HCT116 (cell line): ENCODE data around the gene URAD. TPM values are rescaled to one million over a fixed set of nuclear protein-coding genes. Genes with fewer than 3 reads are reported as not detected.

Experiments
- ATAC-seq: fragments of 200-7000 bp; cut with Tn5 transposase; 2 replicates; pipeline ENCODE4 v1.9.1; 2020; ENCODE audit warnings: mild to moderate bottlenecking, moderate library complexity
- BruUV-seq: library from RNA; stranded (reverse); fragments of 400-500 nt; replicated peaks from 2 replicates; lab custom pipeline; 2021; lab: Mats Ljungman, UMichigan
- CTCF ChIA-PET: fragments of 300-600 bp; sonication (Branson Sonifier 250); formaldehyde crosslinking; loops from one replicate; lab custom pipeline; 2021; ENCODE audit warnings: antibody characterized with exemption; lab: Charles Lee
- POLR2A ChIA-PET: fragments of 300-600, 350-600 bp; sonication (Branson Sonifier 250); formaldehyde crosslinking; loops from one replicate; lab custom pipeline; 2021; ENCODE audit warnings: antibody characterized with exemption; lab: Charles Lee
- RAD21 ChIA-PET, 2 experiments: fragments of 300-600 bp; sonication (Branson Sonifier 250); formaldehyde crosslinking; loops; one replicate each; lab custom pipeline; 2023; ENCODE audit warnings: low total read pairs in 2 of 2; ENCODE audit not compliant: uncharacterized antibody in 2 of 2, unreplicated experiment in 2 of 2, low non-redundant PET in 1 of 2; lab: Charles Lee
- DNase-seq: peaks from one replicate; pipeline ENCODE4 v3.0.0-alpha.2; 2010; ENCODE audit warnings: low read depth, low spot score
- H2AFZ ChIP-seq: fragments of 200-600 bp; shearing (Covaris generic), sonication (generic); 2 replicates; pipeline ENCODE4 v1.6.1; 2017; ENCODE audit warnings: low read depth, mixed run types, mixed read lengths, antibody characterized with exemption, low read length; ENCODE audit not compliant: poor library complexity, severe bottlenecking
- H3K27ac ChIP-seq: 2 replicates; pipeline ENCODE4 v1.5.1; 2012; ENCODE audit warnings: low read depth, low read length
- H3K27me3 ChIP-seq: fragments of 200-600 bp; sonication (generic); 2 replicates; pipeline ENCODE4 v1.6.1; 2016; ENCODE audit warnings: mixed run types, low read length, mixed read lengths; ENCODE audit not compliant: insufficient read depth
- H3K36me3 ChIP-seq, 2 experiments: fragments of 200-500 bp in 1 of 2; fragments of 200-600 bp in 1 of 2; sonication (Bioruptor generic) in 1 of 2; sonication (generic) in 1 of 2; 2 replicates each; pipeline versions ENCODE4 v1.5.1 to v1.6.1; 2014 to 2016; ENCODE audit warnings: low read length in 2 of 2, inconsistent platforms in 1 of 2, mixed read lengths in 1 of 2, mixed run types in 1 of 2; ENCODE audit not compliant: insufficient read depth in 2 of 2, control insufficient read depth in 1 of 2
- H3K4me1 ChIP-seq, 2 experiments: fragments of 200-600 bp in 1 of 2; sonication (generic) in 1 of 2; 2 replicates each; pipeline versions ENCODE4 v1.5.1 to v1.6.1; 2012 to 2017; ENCODE audit warnings: low read length in 2 of 2, inconsistent platforms in 1 of 2, mild to moderate bottlenecking in 1 of 2, mixed read lengths in 1 of 2, mixed run types in 1 of 2, moderate library complexity in 1 of 2; ENCODE audit not compliant: insufficient read depth in 2 of 2, control insufficient read depth in 1 of 2
- H3K4me2 ChIP-seq: fragments of 200-600 bp; sonication (generic); 2 replicates; pipeline ENCODE4 v1.6.1; 2017; ENCODE audit warnings: mixed run types, low read length, mixed read lengths
- H3K4me3 ChIP-seq, 2 experiments: fragments of 200-600 bp in 1 of 2; sonication (generic) in 1 of 2; replicated peaks in 1 of 2; 2 replicates each; pipeline ENCODE4 v1.5.1; 2011 to 2016; ENCODE audit warnings: low read length in 2 of 2, control low read depth in 1 of 2, low read depth in 1 of 2, mild to moderate bottlenecking in 1 of 2, mixed read lengths in 1 of 2, mixed run types in 1 of 2
- H3K79me2 ChIP-seq: fragments of 200-600 bp; sonication (generic); 2 replicates; pipeline ENCODE4 v1.6.1; 2017; ENCODE audit warnings: mild to moderate bottlenecking, mixed run types, low read length, moderate library complexity, mixed read lengths; ENCODE audit not compliant: insufficient read depth
- H3K9ac ChIP-seq: fragments of 200-600 bp; sonication (generic); 2 replicates; pipeline ENCODE4 v1.6.1; 2016; ENCODE audit warnings: low read length, mixed read lengths
- H3K9me2 ChIP-seq: fragments of 200-600 bp; sonication (generic), shearing (Covaris generic); 2 replicates; pipeline ENCODE4 v1.6.1; 2017; ENCODE audit warnings: mixed run types, mild to moderate bottlenecking, moderate library complexity; ENCODE audit not compliant: insufficient read depth
- H3K9me3 ChIP-seq, 2 experiments: fragments of 200-500 bp in 1 of 2; fragments of 200-600 bp in 1 of 2; sonication (Bioruptor generic) in 1 of 2; sonication (generic) in 1 of 2; 2 replicates each; pipeline ENCODE4 v1.6.1; 2014 to 2017; ENCODE audit warnings: low read length in 2 of 2, mixed read lengths in 2 of 2, inconsistent platforms in 1 of 2, low read depth in 1 of 2, mild to moderate bottlenecking in 1 of 2, mixed run types in 1 of 2, moderate library complexity in 1 of 2; ENCODE audit not compliant: control insufficient read depth in 1 of 2, insufficient read depth in 1 of 2
- H4K20me1 ChIP-seq: fragments of 200-600 bp; sonication (generic), shearing (Covaris generic); 2 replicates; pipeline ENCODE4 v1.6.1; 2017; ENCODE audit warnings: mixed run types, mild to moderate bottlenecking, moderate library complexity; ENCODE audit not compliant: insufficient read depth
- ATF3 ChIP-seq: IDR thresholded peaks from 2 replicates; pipeline ENCODE4 v1.6.1; 2012
- CBX3 ChIP-seq: IDR thresholded peaks from 2 replicates; pipeline ENCODE4 v1.6.1; 2012; ENCODE audit warnings: low read depth
- CTCF ChIP-seq, 3 experiments: fragments of 200-600 bp in 1 of 3; sonication (generic) in 1 of 3; IDR thresholded peaks in 2 of 3; conservative IDR thresholded peaks in 1 of 3; 2 replicates each; pipeline ENCODE4 v1.5.1; 2012 to 2017; ENCODE audit warnings: low read depth in 2 of 3, low read length in 2 of 3, antibody characterized with exemption in 1 of 3, borderline replicate concordance in 1 of 3, control low read depth in 1 of 3, mild to moderate bottlenecking in 1 of 3, mixed read lengths in 1 of 3, mixed run types in 1 of 3, moderate library complexity in 1 of 3; ENCODE audit not compliant: insufficient read depth in 1 of 3
- EGR1 ChIP-seq: IDR thresholded peaks from 2 replicates; pipeline ENCODE4 v1.6.1; 2012; ENCODE audit warnings: low read depth
- ELF1 ChIP-seq: IDR thresholded peaks from 2 replicates; pipeline ENCODE4 v1.6.1; 2012; ENCODE audit warnings: low read depth, borderline replicate concordance
- EZH2 ChIP-seq: fragments of 200-600 bp; sonication (generic); IDR thresholded peaks from 2 replicates; pipeline ENCODE4 v1.6.1; 2017; ENCODE audit warnings: antibody characterized with exemption, mixed run types
- EZH2phosphoT487 ChIP-seq: fragments of 200-600 bp; IDR thresholded peaks from 2 replicates; pipeline ENCODE4 v1.6.1; 2018; ENCODE audit warnings: antibody characterized with exemption, borderline replicate concordance
- FOSL1 ChIP-seq: IDR thresholded peaks from 2 replicates; pipeline ENCODE4 v1.6.1; 2012; ENCODE audit warnings: low read depth
- JUND ChIP-seq: IDR thresholded peaks from 2 replicates; pipeline ENCODE4 v1.6.1; 2012
- MAX ChIP-seq: IDR thresholded peaks from 2 replicates; pipeline ENCODE4 v1.6.1; 2012
- POLR2AphosphoS5 ChIP-seq: IDR thresholded peaks from 2 replicates; pipeline ENCODE4 v1.6.1; 2011; ENCODE audit warnings: mild to moderate bottlenecking, low read depth, low read length, moderate library complexity
- REST ChIP-seq: IDR thresholded peaks from 2 replicates; pipeline ENCODE4 v1.6.1; 2012; ENCODE audit warnings: low read depth
- SIN3A ChIP-seq: IDR thresholded peaks from 2 replicates; pipeline ENCODE4 v1.6.1; 2012; ENCODE audit warnings: low read depth
- SRF ChIP-seq: IDR thresholded peaks from 2 replicates; pipeline ENCODE4 v1.6.1; 2012; ENCODE audit warnings: low read depth
- TCF7L2 ChIP-seq: IDR thresholded peaks from 2 replicates; pipeline ENCODE4 v1.7.0; 2011; ENCODE audit warnings: borderline replicate concordance, inconsistent platforms; ENCODE audit not compliant: insufficient read depth, insufficient read length; ENCODE audit errors: extremely low read depth
- ZBTB33 ChIP-seq: IDR thresholded peaks from 2 replicates; pipeline ENCODE4 v1.6.1; 2011; ENCODE audit warnings: mild to moderate bottlenecking, low read length, moderate library complexity; ENCODE audit not compliant: insufficient replicate concordance; ENCODE audit errors: extremely low read depth
- ZNF274 ChIP-seq: fragments of 200-500 bp; sonication (Bioruptor generic); IDR thresholded peaks from 2 replicates; pipeline ENCODE4 v1.6.1; 2014; ENCODE audit warnings: mild to moderate bottlenecking, low read depth, low read length, inconsistent platforms
- intact Hi-C: fragments of 100-400 bp; cut with micrococcal nuclease; formaldehyde crosslinking; loops from 2 replicates; pipeline ENCODE4 v1.10.0; 2022
- total RNA-seq: library from RNA; stranded (reverse); gene quantifications from one replicate; pipeline ENCODE4 v1.2.1, GENCODE V29; 2021; ENCODE audit not compliant: unreplicated experiment

Gene URAD
- total RNA-seq, 1 experiment from 2014 or later = not detected

GRCh38 chr13:27981006-27981708 is 7.3 kb downstream of the URAD start:
- no peaks in the 10 kb centered on the region for H3K4me1 ChIP-seq
- no peak overlapping the region for H3K4me2 ChIP-seq
- no peaks in the 10 kb centered on the region for H3K9me2 ChIP-seq
- DNase-seq (no peak), ATAC-seq (no peak)
- intact Hi-C loops = loop anchor here (10.0 kb wide), 2 partner anchors 446 to 996 kb away; no protein-coding TSS in a partner anchor
- H3K27me3 ChIP-seq = no peaks in the 10 kb centered on the region
- H3K36me3 ChIP-seq = no peaks in the 10 kb centered on the region
- H3K79me2 ChIP-seq = no peaks in the 10 kb centered on the region
- no peak overlapping the region for H2AFZ ChIP-seq
- H4K20me1 ChIP-seq = no peaks in the 10 kb centered on the region
- ChIA-PET POLR2A (no interaction called here), RAD21 (no interaction called here), CTCF (interaction anchor here (1.2 kb wide), 1 partner anchor 619 kb away, joined by 4 read pairs; no protein-coding TSS in a partner anchor)
- H3K9ac ChIP-seq = no peak overlapping the region
- no TSS peak for BruUV-seq
- no peak overlapping the region for H3K27ac ChIP-seq
- H3K9me3 ChIP-seq = no peaks in the 10 kb centered on the region
- TF ChIP-seq JUND (no peak), TCF7L2 (no peak), EGR1 (no peak), EZH2 (no peak), EZH2phosphoT487 (no peak), CTCF (IDR thresholded peaks at IDR 0.05 in 2 of 3, conservative IDR thresholded peaks at IDR 0.05 in 1 of 3; ENCODE audit: borderline replicate concordance in 1 of 3, insufficient read depth in 1 of 3, low read depth in 2 of 3, low read length in 2 of 3) (no peak), SRF (no peak), SIN3A (no peak), MAX (no peak), ZNF274 (no peak), ELF1 (no peak), FOSL1 (no peak), REST (no peak), ZBTB33 (no peak), POLR2AphosphoS5 (no peak), CBX3 (no peak), ATF3 (no peak)
- no peak overlapping the region for H3K4me3 ChIP-seq
